SH-SY5Y (cell line): ENCODE data around the gene BET1.

ENCODE experiments used
- GATA2 ChIP-seq: IDR thresholded peaks from 2 replicates; pipeline ENCODE4 v1.6.1; 2011; ENCODE audit warnings: mild to moderate bottlenecking, low read depth, low read length
- GATA3 ChIP-seq: IDR thresholded peaks from 2 replicates; pipeline ENCODE4 v1.6.1; 2011; ENCODE audit warnings: low read depth, mild to moderate bottlenecking, low read length, moderate library complexity

BET1 gene

GRCh38 chr7:94030634-94031033 lies 26.5 kb upstream of the BET1 start:
- TF ChIP-seq GATA3 (no peak), GATA2 (no peak)

- TF ChIP-seq GATA3 (no peak), GATA2 (no peak)
These were observed 25.8 kb upstream of the BET1 start for GRCh38 chr7:94029976-94030375.

GRCh38 chr7:94028768-94029167 lies 24.6 kb upstream of the BET1 start:
- TF ChIP-seq GATA3: no peak
- TF ChIP-seq GATA2: no peak

GRCh38 chr7:94022550-94022949 lies 18.4 kb upstream of the BET1 start:
- TF ChIP-seq GATA3 (no peak), GATA2 (no peak)

- TF ChIP-seq GATA3 (no peak), GATA2 (no peak)
These were observed 12.6 kb upstream of the BET1 start for GRCh38 chr7:94016786-94017185.

GRCh38 chr7:94015538-94015937 lies 11.4 kb upstream of the BET1 start:
- no peak for TF ChIP-seq GATA3
- TF ChIP-seq GATA2: no peak

- TF ChIP-seq GATA3: no peak
- TF ChIP-seq GATA2: no peak
These were observed 8.6 kb upstream of the BET1 start for GRCh38 chr7:94012746-94013145.

GRCh38 chr7:94011714-94012353 lies 7.7 kb upstream of the BET1 start:
- TF ChIP-seq GATA2 (no peak), GATA3 (no peak)

- no peak for TF ChIP-seq GATA2
- no peak for TF ChIP-seq GATA3
These were observed 4.4 kb upstream of the BET1 start for GRCh38 chr7:94008537-94008936.

- TF ChIP-seq GATA2 (no peak), GATA3 (no peak)
These were observed 1.6 kb upstream of the BET1 start for GRCh38 chr7:94005753-94006152.

GRCh38 chr7:94003446-94004023 lies 620 bp downstream of the BET1 start:
- no peak for TF ChIP-seq GATA2
- TF ChIP-seq GATA3: no peak

GRCh38 chr7:94001396-94001795 lies 2.8 kb downstream of the BET1 start:
- TF ChIP-seq GATA3 (no peak), GATA2 (no peak)

GRCh38 chr7:93997868-93998267 lies 6.3 kb downstream of the BET1 start:
- TF ChIP-seq GATA2 (no peak; the same call in 1 of the 2 replicates), GATA3 (no peak)

GRCh38 chr7:93992421-93993110 lies 11.6 kb downstream of the BET1 start:
- TF ChIP-seq GATA3: no peak
- no peak for TF ChIP-seq GATA2

GRCh38 chr7:93987297-93987696 lies 16.9 kb downstream of the BET1 start:
- TF ChIP-seq GATA3: no peak
- no peak for TF ChIP-seq GATA2
